ENCODE data around the gene HDGFL2. TPM values are rescaled to one million over a fixed set of nuclear protein-coding genes. Genes with fewer than 3 reads are reported as not detected.
A peak's percentile ranks its signal among the peaks of the same experiment; 100 is the strongest.
"Not testable (repeated sequence)": the region's sequence is repeated elsewhere in the genome, so short reads cannot be mapped to it uniquely, and the experiment has no call there.

The HDGFL2 gene
- total RNA-seq, 1 donor from 2014 or later, result 45.9 TPM

- DNase-seq (ENCODE audit: low spot score), result no peak
Observed at GRCh38 chr19:4516199-4516938, 44.3 kb downstream of the HDGFL2 start.

- no peak for DNase-seq (ENCODE audit: low spot score)
Observed at GRCh38 chr19:4516939-4517300, 44.8 kb downstream of the HDGFL2 start.

- DNase-seq (ENCODE audit: low spot score), result no peak
Observed at GRCh38 chr19:4517451-4518057, 45.5 kb downstream of the HDGFL2 start.

DNA sequence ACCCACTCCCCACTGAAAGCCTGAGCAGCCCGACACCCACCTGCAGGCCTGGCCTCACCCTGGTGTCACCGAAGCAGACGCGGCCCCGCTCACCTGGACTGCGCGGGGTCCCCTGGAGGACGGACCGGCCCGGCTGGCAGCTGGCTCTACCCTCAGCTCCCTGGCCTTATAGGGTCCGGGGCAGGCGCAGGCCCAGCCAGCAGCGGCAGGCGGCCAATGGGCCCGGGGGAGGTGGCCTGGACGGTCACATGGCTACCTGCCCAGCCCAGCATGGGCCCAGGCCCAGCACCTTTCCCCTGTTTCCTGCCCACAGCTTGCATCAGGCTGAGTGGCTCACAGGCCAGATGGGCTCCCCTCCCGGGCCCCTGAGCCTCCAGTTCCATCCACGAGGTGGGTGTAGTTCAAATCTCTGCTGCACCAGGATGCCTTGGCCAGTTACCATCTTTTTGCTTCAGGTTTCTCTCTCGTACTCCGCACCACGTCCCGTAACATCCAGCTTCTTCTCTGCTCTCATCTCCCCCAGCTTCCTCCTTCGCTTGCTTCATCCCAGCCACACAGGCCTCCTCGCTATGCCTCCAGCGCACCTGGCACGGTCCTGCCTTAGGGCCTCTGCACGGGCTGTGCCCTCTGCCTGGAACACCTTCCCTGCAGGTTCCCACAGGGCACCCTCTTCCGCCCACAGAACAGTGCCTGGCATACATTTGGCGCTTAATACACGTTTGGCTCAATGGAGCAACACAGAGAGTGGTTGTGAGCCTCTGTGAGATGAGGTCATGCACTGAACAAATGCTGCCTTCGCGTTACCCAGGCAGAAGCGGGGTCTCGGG lies 46.5 kb downstream of the HDGFL2 start, which contains the start of gene PLIN4:
PLIN4 (minus strand) TSS at position 142 of the 827 bp plus-strand sequence. CDS start 214 bp downstream, outside the sequence.
- peak; percentile 91 for DNase-seq (ENCODE audit: low spot score)

GRCh38 chr19:4519172-4519496 lies 47.0 kb downstream of the HDGFL2 start:
- DNase-seq (ENCODE audit: low spot score), result no peak

GRCh38 chr19:4519521-4520277 lies 47.6 kb downstream of the HDGFL2 start:
- DNase-seq (ENCODE audit: low spot score), result peak; percentile 70

GRCh38 chr19:4521170-4521887 lies 49.2 kb downstream of the HDGFL2 start:
- DNase-seq (ENCODE audit: low spot score), result no peak

DNA sequence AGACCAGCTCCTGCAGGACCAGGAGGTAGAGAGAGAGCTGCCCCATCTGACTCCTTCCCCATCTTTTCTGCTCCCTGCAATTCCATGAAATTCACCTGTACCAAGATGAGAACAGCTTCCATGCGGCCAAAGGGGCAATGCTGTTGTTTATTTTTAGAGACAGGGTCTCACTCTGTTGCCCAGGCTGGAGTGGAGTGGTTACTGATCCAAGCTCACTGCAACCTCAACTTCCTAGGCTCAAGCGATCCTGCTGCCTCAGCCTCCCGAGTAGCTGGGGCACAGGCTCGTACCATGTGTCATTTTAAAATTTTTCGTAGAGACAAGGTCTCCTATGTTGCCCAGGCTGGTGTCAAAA lies 49.8 kb downstream of the HDGFL2 start:
- no peak for DNase-seq (ENCODE audit: low spot score)

DNA sequence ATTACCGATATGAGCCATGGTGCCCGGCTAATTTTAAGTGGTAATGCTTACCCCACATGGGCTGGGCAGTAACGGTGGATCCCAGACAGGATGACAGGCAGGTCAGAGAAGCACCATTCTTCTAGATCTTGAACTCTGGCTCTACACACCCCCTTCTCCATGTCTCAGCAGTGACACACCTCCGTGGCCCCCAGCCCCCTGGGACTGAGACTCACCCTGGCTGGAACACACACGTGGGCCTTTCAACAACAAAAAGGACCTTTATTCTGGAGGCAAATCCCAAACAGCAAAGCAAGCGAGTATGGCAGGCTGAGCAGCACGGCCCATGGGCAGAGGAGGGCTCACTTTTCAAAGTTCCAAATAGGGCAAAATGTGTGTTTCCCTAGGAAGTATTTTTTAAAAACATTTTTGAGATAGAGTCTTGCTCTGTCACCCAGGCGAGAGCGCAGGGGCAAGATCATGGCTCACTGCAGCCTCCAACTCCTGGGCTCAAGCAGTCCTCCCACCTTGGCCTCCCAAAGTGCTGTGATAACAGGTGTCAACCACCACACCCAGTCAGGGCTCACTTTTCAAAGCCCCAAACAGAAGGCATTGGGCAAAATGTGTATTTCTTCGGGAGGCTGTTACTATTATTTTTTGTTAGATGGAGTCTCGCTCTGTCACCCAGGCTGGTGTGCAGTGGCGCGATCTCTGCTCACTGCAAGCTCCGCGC lies 50.4 kb downstream of the HDGFL2 start:
- no peak for DNase-seq (ENCODE audit: low spot score)

- DNase-seq (ENCODE audit: low spot score), result no peak
Observed at GRCh38 chr19:4523306-4524110, 51.4 kb downstream of the HDGFL2 start.

DNA sequence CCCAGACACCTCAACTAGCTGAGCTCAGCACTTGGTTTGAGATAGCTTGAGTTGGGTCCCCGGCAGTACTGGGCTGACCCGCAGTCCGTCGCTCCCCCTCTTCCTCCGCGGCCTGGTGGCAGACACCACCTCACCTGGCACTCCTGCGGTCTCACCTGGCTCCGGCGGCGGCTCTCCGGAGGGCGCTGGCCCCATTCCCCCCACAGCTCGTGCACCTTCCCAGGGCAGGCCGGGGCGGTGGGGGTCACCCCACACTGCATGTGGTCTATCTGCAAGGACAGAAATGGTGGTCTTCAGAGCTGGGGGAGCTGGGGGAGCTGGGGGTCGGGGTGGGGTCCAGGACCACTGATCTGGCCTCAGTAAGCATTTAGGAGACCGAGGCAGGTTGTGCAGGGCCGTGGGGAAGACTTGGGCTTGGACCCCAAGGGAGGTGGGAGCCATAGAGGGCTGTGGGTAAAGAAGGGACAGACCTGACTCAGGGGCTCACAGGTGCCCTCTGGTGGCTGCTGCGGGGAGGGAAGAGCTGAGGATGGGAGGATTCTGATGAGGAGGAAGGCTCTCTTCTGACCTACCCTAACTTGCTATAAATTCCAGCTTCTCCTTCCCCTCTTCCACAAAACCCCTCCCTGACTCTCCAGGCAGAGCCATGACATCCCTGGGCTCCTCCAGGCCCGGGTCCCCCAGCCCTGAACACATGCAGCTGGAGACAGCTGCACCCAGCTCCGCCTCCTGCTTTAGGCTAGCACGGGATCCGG lies 52.9 kb downstream of the HDGFL2 start:
- DNase-seq (ENCODE audit: low spot score), result no peak

GRCh38 chr19:4525563-4526002 lies 53.5 kb downstream of the HDGFL2 start:
- DNase-seq (ENCODE audit: low spot score), result no peak

- DNase-seq (ENCODE audit: low spot score), result not testable (repeated sequence)
Observed at GRCh38 chr19:4527377-4527776, 55.3 kb downstream of the HDGFL2 start.

- no peak for DNase-seq (ENCODE audit: low spot score)
Observed at GRCh38 chr19:4528843-4529242, 56.7 kb downstream of the HDGFL2 start.

- DNase-seq (ENCODE audit: low spot score), result no peak
Observed at GRCh38 chr19:4529924-4530522, 57.9 kb downstream of the HDGFL2 start.

DNA sequence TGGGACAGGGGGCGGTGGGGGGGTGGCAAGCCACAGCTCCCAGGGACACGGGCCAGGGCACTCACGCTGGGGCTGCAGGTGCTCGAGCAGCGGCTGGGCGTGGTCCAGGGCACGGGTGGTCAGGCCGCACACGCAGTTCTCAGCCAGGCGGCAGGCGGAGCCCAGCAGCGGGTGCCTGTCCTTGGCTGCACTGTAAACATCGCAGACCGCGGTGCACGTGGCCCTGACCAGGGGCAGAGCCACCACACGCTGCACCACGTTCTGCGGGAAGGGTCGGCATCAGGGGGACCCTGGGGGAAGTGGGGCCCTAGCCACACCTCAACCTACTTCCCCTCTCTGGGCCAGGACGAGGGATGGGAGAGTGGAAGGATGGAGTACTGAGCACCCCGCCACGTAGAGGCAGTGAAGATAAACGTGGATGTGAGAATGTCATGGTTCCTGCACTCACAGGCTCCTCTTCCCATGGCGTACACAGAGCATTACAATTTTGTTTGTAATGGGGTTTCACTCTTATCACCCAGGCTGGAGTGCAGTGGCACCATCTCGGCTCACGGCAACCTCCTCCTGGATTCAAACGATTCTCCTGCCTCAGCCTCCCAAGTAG lies 59.6 kb downstream of the HDGFL2 start:
- no peak for DNase-seq (ENCODE audit: low spot score)

DNA sequence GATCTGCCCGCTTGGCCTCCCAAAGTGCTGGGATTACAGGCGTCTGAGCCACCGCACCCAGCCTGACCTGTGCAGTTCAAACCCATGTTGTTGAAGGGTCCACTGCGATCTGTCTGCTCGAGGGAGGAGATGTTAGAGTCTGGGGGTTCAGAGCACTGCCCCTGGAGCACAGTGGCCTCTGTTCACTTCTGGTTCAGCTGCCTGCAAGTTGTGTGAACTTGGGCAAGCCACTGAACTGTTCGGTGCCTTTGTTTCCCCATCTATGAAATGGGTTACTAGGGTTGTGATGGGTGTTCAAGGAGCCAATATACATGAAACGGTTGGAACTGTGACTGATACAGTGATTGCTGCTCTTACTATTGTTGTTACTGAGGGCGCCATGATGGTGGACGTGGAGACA lies 61.2 kb downstream of the HDGFL2 start:
- no peak for DNase-seq (ENCODE audit: low spot score)

DNA sequence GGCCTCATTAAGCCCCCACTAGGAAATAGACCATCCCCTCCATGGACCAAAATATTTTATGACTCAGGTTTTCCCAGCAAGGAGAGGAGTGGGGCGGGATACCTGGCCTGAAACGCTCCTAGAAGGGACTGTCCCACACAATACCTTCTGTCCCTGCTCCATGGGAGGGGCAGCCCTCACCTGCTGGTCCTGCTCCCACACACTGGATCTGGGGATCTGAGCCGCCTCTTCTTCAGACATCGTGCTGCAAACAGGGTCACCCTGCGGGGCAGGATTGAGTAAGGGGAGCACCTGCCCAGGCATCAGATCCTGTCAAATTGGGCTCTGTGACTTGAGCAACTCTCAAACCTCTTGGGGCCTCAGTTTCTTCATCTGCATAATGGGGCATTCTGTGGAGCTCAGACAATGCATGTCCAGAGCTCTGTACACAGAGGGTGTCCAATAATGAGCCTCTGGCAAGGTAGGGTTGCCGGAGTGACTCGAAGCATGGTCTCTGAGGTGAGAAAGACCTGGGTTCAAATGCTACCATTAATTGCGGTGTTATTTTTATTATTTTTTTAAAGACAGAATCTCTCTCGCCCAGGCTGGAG lies 61.8 kb downstream of the HDGFL2 start:
- DNase-seq (ENCODE audit: low spot score), result no peak

Data from ureter (tissue), 1 donor.